ENCODE data around the gene CCSAP. TPM values are rescaled to one million over a fixed set of nuclear protein-coding genes. Genes with fewer than 3 reads are reported as not detected.

CCSAP gene
- total RNA-seq, 4 donors from 2014 or later = 2.5 to 3.8 (median 3.5) TPM; not detected in 1

GRCh38 chr1:229318056-229318455 lies 24.8 kb downstream of the CCSAP start:
- no peak overlapping the region for H3K4me3 ChIP-seq
- TF ChIP-seq POLR2A (IDR thresholded peaks at IDR 0.05) (no peak), POLR2AphosphoS5 (IDR thresholded peaks at IDR 0.05) (no peak), EP300 (IDR thresholded peaks at IDR 0.05; ENCODE audit: low read depth) (no peak)
- TF ChIP-seq, protein P1, sequence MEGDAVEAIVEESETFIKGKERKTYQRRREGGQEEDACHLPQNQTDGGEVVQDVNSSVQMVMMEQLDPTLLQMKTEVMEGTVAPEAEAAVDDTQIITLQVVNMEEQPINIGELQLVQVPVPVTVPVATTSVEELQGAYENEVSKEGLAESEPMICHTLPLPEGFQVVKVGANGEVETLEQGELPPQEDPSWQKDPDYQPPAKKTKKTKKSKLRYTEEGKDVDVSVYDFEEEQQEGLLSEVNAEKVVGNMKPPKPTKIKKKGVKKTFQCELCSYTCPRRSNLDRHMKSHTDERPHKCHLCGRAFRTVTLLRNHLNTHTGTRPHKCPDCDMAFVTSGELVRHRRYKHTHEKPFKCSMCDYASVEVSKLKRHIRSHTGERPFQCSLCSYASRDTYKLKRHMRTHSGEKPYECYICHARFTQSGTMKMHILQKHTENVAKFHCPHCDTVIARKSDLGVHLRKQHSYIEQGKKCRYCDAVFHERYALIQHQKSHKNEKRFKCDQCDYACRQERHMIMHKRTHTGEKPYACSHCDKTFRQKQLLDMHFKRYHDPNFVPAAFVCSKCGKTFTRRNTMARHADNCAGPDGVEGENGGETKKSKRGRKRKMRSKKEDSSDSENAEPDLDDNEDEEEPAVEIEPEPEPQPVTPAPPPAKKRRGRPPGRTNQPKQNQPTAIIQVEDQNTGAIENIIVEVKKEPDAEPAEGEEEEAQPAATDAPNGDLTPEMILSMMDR (IDR thresholded peaks at IDR 0.05) = no peak
- intact Hi-C loops (cut with DNase I; ENCODE audit: low total_unique reads) = no loop called here
- H3K9me3 ChIP-seq = no peaks in the 10 kb centered on the region
- no peaks in the 10 kb centered on the region for H3K27me3 ChIP-seq
- 92 to 100% methylated on average over 1 to 4 of the region's 4 CpGs for WGBS, 2 donors (ENCODE audit: low coverage in 1 of 2)
- in situ Hi-C loops (cut with MboI; ENCODE audit: low pct_ligation_motif_present in 1 of 4, low pct_unique_long_range_greater_than_20kb in 1 of 4, low sequenced_read_pairs in 3 of 4) = no loop called here
- H3K36me3 ChIP-seq = peaks cover 0 to 9% (median under 1%) of the 10 kb centered on the region in 4 donors
- no peak overlapping the region for H3K27ac ChIP-seq
- DNase-seq = no peak
- H3K4me1 ChIP-seq = no peaks in the 10 kb centered on the region

GRCh38 chr1:229316166-229316565 lies 26.7 kb downstream of the CCSAP start:
- H3K4me1 ChIP-seq = no peaks in the 10 kb centered on the region
- DNase-seq = no peak
- H3K9me3 ChIP-seq = no peaks in the 10 kb centered on the region
- no peak overlapping the region for H3K27ac ChIP-seq
- 56 to 66% methylated on average over 2 of the region's 2 CpGs for WGBS, 2 donors (ENCODE audit: low coverage in 1 of 2)
- intact Hi-C loops (cut with DNase I; ENCODE audit: low total_unique reads) (no loop called here), in situ Hi-C loops (cut with MboI; ENCODE audit: low pct_ligation_motif_present in 1 of 4, low pct_unique_long_range_greater_than_20kb in 1 of 4, low sequenced_read_pairs in 3 of 4) (no loop called here)
- peaks cover 0 to 12% (median 0%) of the 10 kb centered on the region in 4 donors for H3K36me3 ChIP-seq
- H3K4me3 ChIP-seq = no peak overlapping the region
- TF ChIP-seq EP300 (IDR thresholded peaks at IDR 0.05; ENCODE audit: low read depth) (no peak), POLR2AphosphoS5 (IDR thresholded peaks at IDR 0.05) (no peak), POLR2A (IDR thresholded peaks at IDR 0.05) (no peak)
- TF ChIP-seq, protein P1 (IDR thresholded peaks at IDR 0.05) = no peak
- no peaks in the 10 kb centered on the region for H3K27me3 ChIP-seq

DNA sequence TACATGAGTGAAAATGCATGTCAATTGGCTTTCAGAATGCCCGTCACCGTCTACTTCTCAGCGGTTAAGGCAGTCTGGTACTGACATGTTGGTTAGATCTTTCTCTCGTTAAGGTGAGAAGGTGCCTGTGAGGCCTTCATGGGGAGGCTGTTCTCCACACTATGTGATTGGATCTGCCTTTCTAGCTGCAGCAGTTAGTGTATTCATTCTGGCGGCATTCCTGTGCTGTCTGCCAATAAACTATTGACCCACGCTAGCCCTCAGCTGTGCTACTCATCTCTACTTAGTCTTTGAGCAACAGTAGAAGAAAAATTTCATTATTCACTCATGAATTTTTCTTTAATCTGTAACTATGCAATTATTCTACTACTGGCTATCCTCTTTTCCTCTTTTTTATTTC lies 32.0 kb downstream of the CCSAP start:
- H3K27ac ChIP-seq = no peak overlapping the region
- 76 to 89% methylated on average over 6 of the region's 6 CpGs for WGBS, 2 donors (ENCODE audit: low coverage in 1 of 2)
- peaks cover 0 to 12% (median 2%) of the 10 kb centered on the region in 4 donors for H3K36me3 ChIP-seq
- H3K4me1 ChIP-seq = no peaks in the 10 kb centered on the region
- DNase-seq = no peak
- TF ChIP-seq POLR2AphosphoS5 (IDR thresholded peaks at IDR 0.05) (no peak), EP300 (IDR thresholded peaks at IDR 0.05; ENCODE audit: low read depth) (no peak), POLR2A (IDR thresholded peaks at IDR 0.05) (no peak)
- TF ChIP-seq, protein P1 (IDR thresholded peaks at IDR 0.05) = no peak
- in situ Hi-C loops (cut with MboI; ENCODE audit: low pct_ligation_motif_present in 1 of 4, low pct_unique_long_range_greater_than_20kb in 1 of 4, low sequenced_read_pairs in 3 of 4) (no loop called here), intact Hi-C loops (cut with DNase I; ENCODE audit: low total_unique reads) (no loop called here)
- no peaks in the 10 kb centered on the region for H3K9me3 ChIP-seq
- no peak overlapping the region for H3K4me3 ChIP-seq
- H3K27me3 ChIP-seq = no peaks in the 10 kb centered on the region

DNA sequence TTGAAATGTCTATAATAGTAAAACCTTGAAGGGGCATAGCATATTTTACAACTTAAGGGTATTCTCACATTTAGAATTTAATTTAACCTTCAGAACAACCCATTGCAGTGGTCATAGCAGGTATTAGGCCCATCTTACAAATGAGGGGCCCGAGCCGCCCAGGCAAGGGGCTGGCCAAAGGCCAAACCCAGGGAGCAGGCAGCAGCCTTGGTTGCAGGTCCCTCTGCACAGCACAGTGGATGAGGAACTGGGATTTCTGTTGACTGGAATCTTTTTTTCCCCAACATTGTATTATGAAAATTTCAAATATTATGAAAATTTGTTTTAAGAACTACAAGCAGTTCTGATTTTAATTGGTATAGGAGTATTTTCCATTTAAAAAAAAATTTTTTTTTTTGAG lies 33.2 kb downstream of the CCSAP start:
- DNase-seq = no peak
- intact Hi-C loops (cut with DNase I; ENCODE audit: low total_unique reads) (no loop called here), in situ Hi-C loops (cut with MboI; ENCODE audit: low pct_ligation_motif_present in 1 of 4, low pct_unique_long_range_greater_than_20kb in 1 of 4, low sequenced_read_pairs in 3 of 4) (no loop called here)
- Histone ChIP-seq H3K4me1 (no peaks in the 10 kb centered on the region), H3K9me3 (no peaks in the 10 kb centered on the region), H3K27me3 (no peaks in the 10 kb centered on the region), H3K4me3 (no peak overlapping the region), H3K27ac (no peak overlapping the region), H3K36me3 (peaks cover 0 to 12% (median 2%) of the 10 kb centered on the region in 4 donors)
- 88% methylated on average over 2 of the region's 2 CpGs; no CpG with 5 or more reads in 1 of the 2 donors for WGBS, 2 donors (ENCODE audit: low coverage in 1 of 2)
- TF ChIP-seq POLR2A (IDR thresholded peaks at IDR 0.05) = no peak
- no peak for TF ChIP-seq EP300 (IDR thresholded peaks at IDR 0.05; ENCODE audit: low read depth)
- no peak for TF ChIP-seq POLR2AphosphoS5 (IDR thresholded peaks at IDR 0.05)
- TF ChIP-seq, protein P1 (IDR thresholded peaks at IDR 0.05) = no peak
